ENCODE measurements around the gene BTNL2.
A peak's percentile ranks its signal among the peaks of the same experiment; 100 is the strongest.

Gene BTNL2

GRCh38 chr6:32416036-32416435, 9.1 kb upstream of the BTNL2 start:
- in situ Hi-C loops (cut with MboI; ENCODE audit: low pct_unique_long_range_greater_than_20kb, low sequenced_read_pairs, unreplicated experiment), result loop anchor here (5.0 to 10.0 kb wide), 3 partner anchors 171 to 376 kb away; no protein-coding TSS in a partner anchor
- TF ChIP-seq, protein P1, sequence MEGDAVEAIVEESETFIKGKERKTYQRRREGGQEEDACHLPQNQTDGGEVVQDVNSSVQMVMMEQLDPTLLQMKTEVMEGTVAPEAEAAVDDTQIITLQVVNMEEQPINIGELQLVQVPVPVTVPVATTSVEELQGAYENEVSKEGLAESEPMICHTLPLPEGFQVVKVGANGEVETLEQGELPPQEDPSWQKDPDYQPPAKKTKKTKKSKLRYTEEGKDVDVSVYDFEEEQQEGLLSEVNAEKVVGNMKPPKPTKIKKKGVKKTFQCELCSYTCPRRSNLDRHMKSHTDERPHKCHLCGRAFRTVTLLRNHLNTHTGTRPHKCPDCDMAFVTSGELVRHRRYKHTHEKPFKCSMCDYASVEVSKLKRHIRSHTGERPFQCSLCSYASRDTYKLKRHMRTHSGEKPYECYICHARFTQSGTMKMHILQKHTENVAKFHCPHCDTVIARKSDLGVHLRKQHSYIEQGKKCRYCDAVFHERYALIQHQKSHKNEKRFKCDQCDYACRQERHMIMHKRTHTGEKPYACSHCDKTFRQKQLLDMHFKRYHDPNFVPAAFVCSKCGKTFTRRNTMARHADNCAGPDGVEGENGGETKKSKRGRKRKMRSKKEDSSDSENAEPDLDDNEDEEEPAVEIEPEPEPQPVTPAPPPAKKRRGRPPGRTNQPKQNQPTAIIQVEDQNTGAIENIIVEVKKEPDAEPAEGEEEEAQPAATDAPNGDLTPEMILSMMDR (IDR thresholded peaks at IDR 0.05; ENCODE audit: extremely low read depth, insufficient read depth, missing control alignments), result no peak
- no peak for DNase-seq (ENCODE audit: low spot score)

DNA sequence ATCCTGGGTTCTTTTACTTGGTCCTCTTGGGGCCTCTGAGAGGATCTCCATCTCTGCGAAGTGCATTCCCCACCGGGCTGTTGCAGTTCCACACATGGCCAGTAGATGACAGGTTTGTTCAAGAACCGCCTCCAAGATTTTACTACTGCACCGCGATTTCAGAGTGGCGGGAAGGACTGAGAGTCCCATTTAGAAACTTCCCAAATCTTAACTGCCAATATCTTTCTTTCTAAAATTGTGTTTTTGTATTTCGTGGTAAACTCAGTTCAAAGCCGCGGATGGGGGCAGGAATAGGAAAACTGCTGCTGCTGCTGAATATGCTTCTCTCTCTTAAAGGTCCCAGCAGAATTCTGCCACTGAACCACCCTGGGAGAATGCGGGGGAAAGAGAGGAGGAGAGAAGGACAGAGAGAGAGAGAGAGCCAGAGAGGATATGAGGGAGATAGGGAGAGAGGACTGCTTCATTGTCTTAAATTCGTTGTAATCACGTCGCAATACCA, 8.6 kb upstream of the BTNL2 start:
- TF ChIP-seq, protein P1 (IDR thresholded peaks at IDR 0.05; ENCODE audit: extremely low read depth, insufficient read depth, missing control alignments), result peak; percentile 90
- DNase-seq (ENCODE audit: low spot score), result peak; percentile 53
- in situ Hi-C loops (cut with MboI; ENCODE audit: low pct_unique_long_range_greater_than_20kb, low sequenced_read_pairs, unreplicated experiment), result loop anchor here (5.0 to 10.0 kb wide), 3 partner anchors 171 to 377 kb away; no protein-coding TSS in a partner anchor

DNA sequence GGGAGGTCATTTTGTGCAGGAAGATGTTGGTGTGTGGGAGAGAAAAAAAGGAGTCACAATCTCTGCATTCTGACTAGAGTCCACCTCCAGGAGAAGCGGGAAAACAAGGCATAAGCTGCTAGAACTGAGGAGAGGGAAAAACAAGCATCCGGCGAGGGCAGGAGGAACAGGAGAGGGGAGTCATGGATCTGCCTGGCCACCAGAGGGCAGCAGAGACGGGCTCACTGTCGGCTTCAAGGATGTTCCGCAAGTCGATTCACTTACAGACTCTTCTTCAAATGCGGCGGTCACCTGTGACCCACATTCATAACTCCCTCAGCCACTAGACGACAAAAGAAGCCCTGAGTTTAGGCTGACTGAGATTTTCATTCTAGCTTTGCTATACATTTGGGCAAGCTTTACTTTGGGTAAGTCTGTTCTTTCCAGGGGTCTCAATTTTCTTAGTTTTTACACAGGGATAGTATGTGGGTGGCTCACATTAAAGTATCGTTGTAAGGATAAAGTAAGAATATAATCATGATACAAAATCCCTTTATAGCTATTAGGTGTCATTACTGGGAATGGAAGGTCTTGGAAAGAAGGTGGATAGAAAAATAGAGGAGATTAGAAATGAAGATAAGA, 6.6 kb upstream of the BTNL2 start:
- in situ Hi-C loops (cut with MboI; ENCODE audit: low pct_unique_long_range_greater_than_20kb, low sequenced_read_pairs, unreplicated experiment), result loop anchor here (10.0 kb wide), 1 partner anchor 169 kb away; no protein-coding TSS in a partner anchor
- TF ChIP-seq, protein P1 (IDR thresholded peaks at IDR 0.05; ENCODE audit: extremely low read depth, insufficient read depth, missing control alignments), result peak; percentile 92
- DNase-seq (ENCODE audit: low spot score), result peak; percentile 73

- in situ Hi-C loops (cut with MboI; ENCODE audit: low pct_unique_long_range_greater_than_20kb, low sequenced_read_pairs, unreplicated experiment), result loop anchor here (10.0 kb wide), 1 partner anchor 167 kb away; no protein-coding TSS in a partner anchor
- DNase-seq (ENCODE audit: low spot score), result no peak
- TF ChIP-seq, protein P1 (IDR thresholded peaks at IDR 0.05; ENCODE audit: extremely low read depth, insufficient read depth, missing control alignments), result no peak
Measured at GRCh38 chr6:32411566-32412327, 4.8 kb upstream of the BTNL2 start.

- no peak for DNase-seq (ENCODE audit: low spot score)
- in situ Hi-C loops (cut with MboI; ENCODE audit: low pct_unique_long_range_greater_than_20kb, low sequenced_read_pairs, unreplicated experiment), result loop anchor here (10.0 kb wide), 1 partner anchor 166 kb away; no protein-coding TSS in a partner anchor
- TF ChIP-seq, protein P1 (IDR thresholded peaks at IDR 0.05; ENCODE audit: extremely low read depth, insufficient read depth, missing control alignments), result no peak
Measured at GRCh38 chr6:32410906-32411305, 3.9 kb upstream of the BTNL2 start.

GRCh38 chr6:32406197-32406596, 784 bp downstream of the BTNL2 start:
- DNase-seq (ENCODE audit: low spot score), result no peak
- in situ Hi-C loops (cut with MboI; ENCODE audit: low pct_unique_long_range_greater_than_20kb, low sequenced_read_pairs, unreplicated experiment), result no loop called here
- TF ChIP-seq, protein P1 (IDR thresholded peaks at IDR 0.05; ENCODE audit: extremely low read depth, insufficient read depth, missing control alignments), result no peak
